Vagina (tissue), 2 donors: ENCODE data around the gene LRRC45. TPM values are rescaled to one million over a fixed set of nuclear protein-coding genes. Genes with fewer than 3 reads are reported as not detected.
"Not testable (repeated sequence)": the region's sequence is repeated elsewhere in the genome, so short reads cannot be mapped to it uniquely, and the experiment has no call there.

Experiments
- DNase-seq, 2 donors: peaks; one replicate each; pipeline ENCODE4 v3.0.0-alpha.2; 2017; ENCODE audit errors: extremely low spot score in 2 of 2
- H3K27ac ChIP-seq: fragments of 200-600 bp; sonication (generic); one replicate; pipeline ENCODE4 v1.5.1; 2019
- H3K27me3 ChIP-seq: fragments of 200-600 bp; sonication (generic); one replicate; pipeline ENCODE4 v1.5.1; 2019
- H3K36me3 ChIP-seq, 2 donors: fragments of 200-600 bp; sonication (generic); one replicate each; pipeline ENCODE4 v1.5.1; 2017 to 2019
- H3K4me1 ChIP-seq: fragments of 200-600 bp; sonication (generic); one replicate; pipeline ENCODE4 v1.5.1; 2019
- H3K4me3 ChIP-seq, 2 donors: fragments of 200-600 bp; sonication (generic); 1 replicate in 1 of 2; 2 replicates in 1 of 2; pipeline ENCODE4 v1.5.1; 2016 to 2019
- H3K9me3 ChIP-seq: fragments of 200-600 bp; sonication (generic); one replicate; pipeline ENCODE4 v1.5.1; 2019
- POLR2A ChIP-seq, 2 donors: fragments of 450-650 bp; IDR thresholded peaks; one replicate each; pipeline ENCODE4 v1.6.1; 2017; ENCODE audit warnings: antibody characterized with exemption in 2 of 2, mild to moderate bottlenecking in 2 of 2, moderate library complexity in 2 of 2
- POLR2AphosphoS5 ChIP-seq, 2 donors: sonication (generic); formaldehyde crosslinking; IDR thresholded peaks; one replicate each; pipeline ENCODE4 v1.9.0; 2017; ENCODE audit warnings: antibody characterized with exemption in 2 of 2, mild to moderate bottlenecking in 2 of 2, low read depth in 1 of 2; ENCODE audit not compliant: insufficient read depth in 1 of 2
- intact Hi-C: fragments of 100-400 bp; cut with DNase I; formaldehyde crosslinking; loops from one replicate; pipeline ENCODE4 v1.15.1; 2023
- total RNA-seq: library from RNA; depleted of rRNA; stranded (reverse); fragments of >200 nt; gene quantifications from one replicate; pipeline ENCODE4 v1.2.3, GENCODE V29; 2016
- TF ChIP-seq, protein P1 (sequence below), 3 experiments: fragments of 450-650 bp in 2 of 3; fragments of 200-600 bp in 1 of 3; sonication (generic) in 1 of 3; IDR thresholded peaks; one replicate each; pipeline ENCODE4 v1.5.1; 2017 to 2019; ENCODE audit warnings: antibody characterized with exemption in 3 of 3, mild to moderate bottlenecking in 2 of 3, moderate library complexity in 2 of 3

LRRC45 gene
- total RNA-seq, 1 donor from 2014 or later, result 14.0 TPM

DNA sequence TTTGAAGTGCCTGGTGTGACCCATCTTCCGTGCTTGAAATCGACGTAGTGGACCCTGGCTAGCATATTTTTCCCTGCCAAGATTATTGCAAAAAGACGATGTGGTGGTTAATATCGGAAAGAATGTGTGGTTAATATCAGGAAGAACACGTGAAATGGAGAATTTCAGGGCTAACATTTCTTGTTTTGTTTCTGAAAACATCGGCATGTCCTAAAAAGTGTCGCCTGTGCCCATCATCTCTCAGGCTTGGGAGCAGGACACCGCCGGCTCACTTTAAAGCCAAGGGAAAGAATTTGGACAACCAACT is 14.7 kb downstream of the LRRC45 start:
- Histone ChIP-seq H3K4me3 (peak overlapping the region; percentile 71 to 79), H3K36me3 (no peaks in the 10 kb centered on the region), H3K9me3 (no peaks in the 10 kb centered on the region), H3K4me1 (peaks cover 16% of the 10 kb centered on the region), H3K27ac (peak overlapping the region; percentile 87), H3K27me3 (no peaks in the 10 kb centered on the region)
- no peak for DNase-seq
- TF ChIP-seq, protein P1, sequence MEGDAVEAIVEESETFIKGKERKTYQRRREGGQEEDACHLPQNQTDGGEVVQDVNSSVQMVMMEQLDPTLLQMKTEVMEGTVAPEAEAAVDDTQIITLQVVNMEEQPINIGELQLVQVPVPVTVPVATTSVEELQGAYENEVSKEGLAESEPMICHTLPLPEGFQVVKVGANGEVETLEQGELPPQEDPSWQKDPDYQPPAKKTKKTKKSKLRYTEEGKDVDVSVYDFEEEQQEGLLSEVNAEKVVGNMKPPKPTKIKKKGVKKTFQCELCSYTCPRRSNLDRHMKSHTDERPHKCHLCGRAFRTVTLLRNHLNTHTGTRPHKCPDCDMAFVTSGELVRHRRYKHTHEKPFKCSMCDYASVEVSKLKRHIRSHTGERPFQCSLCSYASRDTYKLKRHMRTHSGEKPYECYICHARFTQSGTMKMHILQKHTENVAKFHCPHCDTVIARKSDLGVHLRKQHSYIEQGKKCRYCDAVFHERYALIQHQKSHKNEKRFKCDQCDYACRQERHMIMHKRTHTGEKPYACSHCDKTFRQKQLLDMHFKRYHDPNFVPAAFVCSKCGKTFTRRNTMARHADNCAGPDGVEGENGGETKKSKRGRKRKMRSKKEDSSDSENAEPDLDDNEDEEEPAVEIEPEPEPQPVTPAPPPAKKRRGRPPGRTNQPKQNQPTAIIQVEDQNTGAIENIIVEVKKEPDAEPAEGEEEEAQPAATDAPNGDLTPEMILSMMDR (IDR thresholded peaks at IDR 0.05), result no peak
- TF ChIP-seq POLR2A (IDR thresholded peaks at IDR 0.05) (no peak), POLR2AphosphoS5 (IDR thresholded peaks at IDR 0.05; ENCODE audit: insufficient read depth in 1 of 2, low read depth in 1 of 2) (no peak)
- intact Hi-C loops, result no loop called here

DNA sequence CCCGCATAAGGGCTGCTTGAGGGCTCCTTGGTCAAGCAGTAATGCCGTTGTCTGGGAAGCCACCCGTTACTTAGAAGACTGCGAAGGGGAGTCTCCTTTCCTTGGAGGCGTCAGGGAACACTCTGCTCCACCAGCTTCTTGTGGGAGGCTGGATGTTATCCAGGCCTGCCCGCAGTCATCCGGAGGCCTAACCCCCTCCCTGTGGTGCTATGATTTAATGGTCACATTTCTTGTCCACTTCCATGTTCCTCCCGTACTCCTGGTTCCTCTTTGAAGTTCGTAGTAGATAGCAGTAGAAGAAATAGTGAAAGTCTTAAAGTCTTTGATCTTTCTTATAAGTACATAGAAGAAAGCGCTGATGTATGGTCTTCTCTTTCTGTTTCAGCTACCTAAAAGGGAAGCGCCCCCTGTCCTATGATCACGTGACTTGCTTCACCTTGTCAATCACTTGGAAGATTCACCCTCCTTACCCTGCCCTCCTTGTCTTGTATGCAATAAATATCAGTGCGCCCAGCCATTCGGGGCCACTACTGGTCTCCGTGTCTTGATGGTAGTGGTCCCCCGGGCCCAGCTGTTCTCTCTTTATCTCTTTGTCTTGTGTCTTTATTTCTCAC is 15.8 kb downstream of the LRRC45 start:
- DNase-seq, H3K27me3 ChIP-seq, H3K9me3 ChIP-seq, intact Hi-C loops, H3K4me3 ChIP-seq, H3K27ac ChIP-seq, H3K36me3 ChIP-seq: not testable (repeated sequence)
- H3K4me1 ChIP-seq, result peaks cover 16% of the 10 kb centered on the region

DNA sequence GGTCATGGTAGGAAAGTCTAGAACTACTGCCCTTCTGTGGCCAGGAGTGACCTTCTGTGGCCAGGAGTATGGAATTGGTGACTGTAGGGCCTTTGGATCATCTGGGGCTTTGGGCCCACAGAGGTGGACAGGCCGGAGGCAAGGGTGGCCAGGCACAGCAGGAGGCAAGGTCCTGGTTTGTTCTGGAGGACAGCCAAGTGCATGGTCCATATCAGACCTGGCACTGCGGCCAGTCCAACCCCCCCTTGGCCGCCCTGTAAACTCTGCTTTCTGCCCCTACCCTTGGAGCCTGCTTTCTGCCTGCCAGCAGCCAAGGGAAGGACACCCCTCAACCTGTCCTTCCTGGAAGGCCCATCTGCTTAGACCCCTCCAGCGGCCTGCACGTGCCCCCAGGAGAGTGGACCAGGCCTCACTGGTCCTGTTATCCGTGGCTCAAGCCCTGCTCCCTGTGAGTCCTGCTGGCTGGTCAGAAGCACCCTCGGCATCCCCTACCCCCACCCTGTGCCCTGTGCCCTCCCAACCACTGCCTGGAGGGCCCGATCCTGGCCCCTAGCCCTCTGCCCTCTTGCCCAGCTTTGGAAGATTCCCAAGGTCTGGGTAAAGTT is 16.7 kb downstream of the LRRC45 start:
- Histone ChIP-seq H3K9me3 (no peaks in the 10 kb centered on the region), H3K4me1 (peaks cover 16% of the 10 kb centered on the region), H3K36me3 (no peaks in the 10 kb centered on the region), H3K27me3 (no peaks in the 10 kb centered on the region), H3K4me3 (no peak overlapping the region), H3K27ac (no peak overlapping the region)
- no peak for TF ChIP-seq POLR2A (IDR thresholded peaks at IDR 0.05)
- no peak for TF ChIP-seq POLR2AphosphoS5 (IDR thresholded peaks at IDR 0.05; ENCODE audit: insufficient read depth in 1 of 2, low read depth in 1 of 2)
- TF ChIP-seq, protein P1 (IDR thresholded peaks at IDR 0.05), result no peak
- no peak for DNase-seq
- intact Hi-C loops, result loop anchor here (10.0 kb wide), 1 partner anchor 285 kb away; no protein-coding TSS in a partner anchor

DNA sequence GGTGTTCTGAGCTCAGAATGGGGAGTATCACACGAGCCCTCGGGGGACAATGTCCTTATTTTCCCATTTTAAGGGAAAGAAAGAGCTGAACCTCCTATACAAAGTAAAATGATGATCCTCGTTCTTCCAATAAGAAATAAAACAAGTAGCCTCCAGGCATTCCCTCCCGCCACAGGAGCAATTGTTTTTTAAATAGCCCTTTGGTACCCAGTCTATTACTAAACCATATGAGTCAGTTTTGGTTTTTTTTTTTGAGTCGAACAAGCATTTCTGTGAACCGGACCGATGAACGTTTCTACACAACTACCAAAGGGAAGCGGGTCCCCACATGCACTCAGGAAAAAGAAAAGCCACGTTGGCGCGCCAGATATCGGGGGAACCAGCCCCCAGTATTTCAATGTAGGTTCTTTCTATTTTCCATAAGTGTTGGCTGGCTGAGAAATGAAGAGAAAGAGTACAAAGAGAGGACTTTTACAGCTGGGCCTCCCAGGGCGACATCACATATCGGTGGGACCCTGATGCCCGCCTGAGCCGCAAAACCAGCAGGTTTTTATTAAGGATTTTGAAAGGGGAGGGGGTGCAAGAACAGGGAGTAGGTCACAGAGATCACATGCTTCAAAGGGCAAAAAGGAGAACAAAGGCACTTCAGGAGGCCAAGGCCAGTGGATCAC is 18.2 kb downstream of the LRRC45 start:
- H3K27ac ChIP-seq, result no peak overlapping the region
- DNase-seq, result no peak
- H3K4me3 ChIP-seq, result no peak overlapping the region
- H3K36me3 ChIP-seq, result no peaks in the 10 kb centered on the region
- intact Hi-C loops, result loop anchor here (10.0 kb wide), 1 partner anchor 284 kb away; no protein-coding TSS in a partner anchor
- H3K9me3 ChIP-seq, result no peaks in the 10 kb centered on the region
- TF ChIP-seq POLR2A (IDR thresholded peaks at IDR 0.05) (no peak), POLR2AphosphoS5 (IDR thresholded peaks at IDR 0.05; ENCODE audit: insufficient read depth in 1 of 2, low read depth in 1 of 2) (no peak)
- TF ChIP-seq, protein P1 (IDR thresholded peaks at IDR 0.05), result no peak
- no peaks in the 10 kb centered on the region for H3K27me3 ChIP-seq
- H3K4me1 ChIP-seq, result peaks cover 7% of the 10 kb centered on the region

DNA sequence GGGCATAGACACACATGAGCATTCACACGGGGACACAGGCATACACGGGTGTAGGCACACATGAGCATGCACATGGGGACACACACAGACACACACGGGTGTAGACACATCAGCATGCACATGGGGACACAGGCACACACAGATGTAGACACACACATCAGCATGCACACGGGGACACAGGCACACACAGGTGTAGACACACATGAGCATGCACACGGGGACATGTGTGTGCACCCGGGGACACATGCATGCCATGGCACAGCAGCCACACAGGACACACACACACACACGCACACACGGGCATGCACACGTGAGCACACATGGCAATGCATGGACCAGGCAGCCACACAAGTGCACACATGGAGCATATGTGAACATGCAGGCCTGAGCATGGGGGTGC is 19.5 kb downstream of the LRRC45 start:
- H3K9me3 ChIP-seq, result no peaks in the 10 kb centered on the region
- intact Hi-C loops, result loop anchor here (10.0 kb wide), 1 partner anchor 282 kb away; no protein-coding TSS in a partner anchor

More for the DNA sequence above, 19.5 kb downstream of the LRRC45 start:
- Histone ChIP-seq H3K4me3 (no peak overlapping the region), H3K36me3 (peaks cover 0 to 8% of the 10 kb centered on the region in 2 donors), H3K27me3 (no peaks in the 10 kb centered on the region), H3K4me1 (no peaks in the 10 kb centered on the region), H3K27ac (no peak overlapping the region)
- TF ChIP-seq POLR2A (IDR thresholded peaks at IDR 0.05) (no peak), POLR2AphosphoS5 (IDR thresholded peaks at IDR 0.05; ENCODE audit: insufficient read depth in 1 of 2, low read depth in 1 of 2) (no peak)
- TF ChIP-seq, protein P1 (IDR thresholded peaks at IDR 0.05), result no peak
- no peak for DNase-seq
